GM18511 (cell line): ENCODE data around the gene RPRD2.

Experiments
- ATAC-seq: cut with Tn5 transposase; IDR thresholded peaks from one replicate; pipeline ENCODE4 v1.9.1; 2021; ENCODE audit warnings: mild to moderate bottlenecking, moderate library complexity; ENCODE audit not compliant: unreplicated experiment

RPRD2 gene

GRCh38 chr1:150466964-150467363 lies 103.0 kb downstream of the RPRD2 start:
- no peak for ATAC-seq

GRCh38 chr1:150469291-150469690 lies 105.3 kb downstream of the RPRD2 start:
- no peak for ATAC-seq

- no peak for ATAC-seq
Observed at GRCh38 chr1:150472601-150473200, 108.8 kb downstream of the RPRD2 start.

GRCh38 chr1:150473659-150474058 lies 109.7 kb downstream of the RPRD2 start:
- ATAC-seq: no peak

GRCh38 chr1:150474869-150475268 lies 110.9 kb downstream of the RPRD2 start:
- no peak for ATAC-seq

- ATAC-seq: no peak
Observed at GRCh38 chr1:150476754-150477153, 112.8 kb downstream of the RPRD2 start.

- no peak for ATAC-seq
Observed at GRCh38 chr1:150477320-150477719, 113.4 kb downstream of the RPRD2 start.

- no peak for ATAC-seq
Observed at GRCh38 chr1:150477733-150478132, 113.8 kb downstream of the RPRD2 start.

GRCh38 chr1:150479370-150479769 lies 115.4 kb downstream of the RPRD2 start:
- ATAC-seq: no peak

GRCh38 chr1:150479927-150480352 lies 116.0 kb downstream of the RPRD2 start:
- ATAC-seq: no peak

GRCh38 chr1:150484431-150484830 lies 120.5 kb downstream of the RPRD2 start:
- ATAC-seq: no peak

GRCh38 chr1:150484861-150485260 lies 120.9 kb downstream of the RPRD2 start:
- ATAC-seq: no peak

- peak; percentile 100 for ATAC-seq
Observed at GRCh38 chr1:150486966-150487762, 123.2 kb downstream of the RPRD2 start, which contains the start of gene TARS2. TSS of gene TARS2 (plus strand) at chr1:150487419. CDS start at chr1:150487451, 32 bp downstream.

- ATAC-seq: no peak
Observed at GRCh38 chr1:150487763-150488115, 123.8 kb downstream of the RPRD2 start.

- no peak for ATAC-seq
Observed at GRCh38 chr1:150493175-150493574, 129.2 kb downstream of the RPRD2 start.

GRCh38 chr1:150498342-150498741 lies 134.4 kb downstream of the RPRD2 start:
- ATAC-seq: no peak

GRCh38 chr1:150505431-150505830 lies 141.5 kb downstream of the RPRD2 start:
- no peak for ATAC-seq

GRCh38 chr1:150507912-150508864 lies 144.2 kb downstream of the RPRD2 start, which contains the start of gene ECM1:
TSS of gene ECM1 (plus strand) at chr1:150508109. CDS start at chr1:150508210, 101 bp downstream.
- no peak for ATAC-seq

GRCh38 chr1:150508982-150509381 lies 145.0 kb downstream of the RPRD2 start:
- no peak for ATAC-seq

- no peak for ATAC-seq
Observed at GRCh38 chr1:150511551-150511950, 147.6 kb downstream of the RPRD2 start.

- ATAC-seq: no peak
Observed at GRCh38 chr1:150511985-150512660, 148.2 kb downstream of the RPRD2 start.
